Activated naive CD4-positive, alpha-beta T cell treated with anti-CD3 and anti-CD28 coated beads for 36 hours (primary cell): ENCODE data around the gene KCNQ1. TPM values are rescaled to one million over a fixed set of nuclear protein-coding genes. Genes with fewer than 3 reads are reported as not detected.

ENCODE experiments used
- CTCF ChIA-PET: fragments of 350-600 bp; sonication (Branson Sonifier 250); formaldehyde crosslinking; loops from one replicate; lab custom pipeline; 2021; ENCODE audit warnings: antibody characterized with exemption; lab: Charles Lee
- DNase-seq: peaks from one replicate; pipeline ENCODE4 v3.0.0-alpha.2; 2020
- H3K27ac Mint-ChIP-seq: one replicate; pipeline ENCODE4 v1.8.0; 2021; ENCODE audit warnings: mild to moderate bottlenecking, mixed read lengths
- H3K27me3 Mint-ChIP-seq: one replicate; pipeline ENCODE4 v1.8.0; 2021; ENCODE audit warnings: low read depth, mixed read lengths
- H3K36me3 Mint-ChIP-seq: one replicate; pipeline ENCODE4 v1.8.0; 2021; ENCODE audit warnings: low read depth, mixed read lengths
- H3K4me1 Mint-ChIP-seq: one replicate; pipeline ENCODE4 v1.8.0; 2021; ENCODE audit warnings: low read depth, mixed read lengths
- H3K4me3 Mint-ChIP-seq: one replicate; pipeline ENCODE4 v1.8.0; 2021; ENCODE audit warnings: mild to moderate bottlenecking, moderate library complexity, mixed read lengths
- H3K9me3 Mint-ChIP-seq: one replicate; pipeline ENCODE4 v1.8.0; 2021; ENCODE audit warnings: mixed read lengths
- intact Hi-C: fragments of 100-400 bp; cut with micrococcal nuclease; formaldehyde crosslinking; loops from one replicate; pipeline ENCODE4 v1.15.1; 2023
- total RNA-seq, 2 experiments: library from RNA; stranded (reverse); gene quantifications; one replicate each; pipeline ENCODE4 v1.2.3, GENCODE V29; 2021

The KCNQ1 gene
- total RNA-seq, 2 experiments from 2014 or later, result 10.6 to 10.8 TPM

DNA sequence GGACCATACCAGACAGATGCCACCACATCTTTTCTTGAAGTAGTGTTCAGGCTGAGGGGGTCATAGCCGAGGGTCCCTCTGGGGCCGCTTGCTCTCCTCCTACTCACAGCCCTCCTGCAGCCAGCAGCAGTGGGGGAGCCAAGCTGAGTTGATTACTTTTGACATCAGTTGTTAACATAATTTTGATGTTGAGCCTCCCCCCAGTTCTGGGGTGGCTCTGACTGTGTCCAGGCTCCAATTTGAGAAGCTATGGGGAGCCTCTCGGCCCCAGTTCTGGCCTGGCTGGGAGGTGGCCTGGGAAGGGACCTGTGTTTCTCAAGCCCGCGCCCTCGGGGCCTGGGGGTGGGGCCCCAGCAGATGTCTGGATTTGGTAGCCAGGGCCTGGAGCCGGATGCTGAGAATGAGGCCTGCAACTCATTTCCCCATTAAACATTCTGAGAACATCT, 207.0 kb downstream of the KCNQ1 start:
- CTCF ChIA-PET, result no interaction called here
- Mint-ChIP-seq H3K4me3 (no peak overlapping the region), H3K27ac (no peak overlapping the region), H3K9me3 (peaks cover 29% of the 10 kb centered on the region), H3K27me3 (no peaks in the 10 kb centered on the region), H3K4me1 (no peaks in the 10 kb centered on the region), H3K36me3 (peaks cover 28% of the 10 kb centered on the region)
- intact Hi-C loops, result no loop called here
- DNase-seq, result no peak

GRCh38 chr11:2652333-2653197, 207.8 kb downstream of the KCNQ1 start:
- CTCF ChIA-PET, result no interaction called here
- peaks cover 22% of the 10 kb centered on the region for H3K36me3 Mint-ChIP-seq
- intact Hi-C loops, result no loop called here
- H3K4me1 Mint-ChIP-seq, result no peaks in the 10 kb centered on the region
- DNase-seq, result no peak
- H3K27me3 Mint-ChIP-seq, result no peaks in the 10 kb centered on the region
- H3K4me3 Mint-ChIP-seq, result no peak overlapping the region
- H3K27ac Mint-ChIP-seq, result no peak overlapping the region
- H3K9me3 Mint-ChIP-seq, result peaks cover 21% of the 10 kb centered on the region

DNA sequence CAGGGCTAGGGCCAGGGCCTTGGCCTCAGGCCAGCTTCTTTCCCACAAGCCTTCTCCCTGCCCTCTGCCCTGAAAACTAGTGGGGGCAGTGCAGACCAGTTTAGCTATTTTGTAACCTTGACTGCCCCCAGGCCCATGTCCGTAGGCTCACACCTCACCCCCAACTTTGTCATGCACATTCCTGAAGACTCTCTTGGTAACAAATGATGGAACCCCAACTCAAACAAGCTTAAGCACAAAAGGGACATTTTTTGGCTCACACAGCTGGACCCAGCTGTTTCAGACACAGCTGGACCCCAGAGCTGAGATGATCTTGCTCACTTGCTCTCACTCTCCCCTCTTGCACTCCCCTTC, 208.4 kb downstream of the KCNQ1 start:
- Mint-ChIP-seq H3K4me1 (no peaks in the 10 kb centered on the region), H3K4me3 (no peak overlapping the region), H3K9me3 (peaks cover 20% of the 10 kb centered on the region), H3K27me3 (no peaks in the 10 kb centered on the region), H3K27ac (no peak overlapping the region), H3K36me3 (peaks cover 20% of the 10 kb centered on the region)
- no peak for DNase-seq
- intact Hi-C loops, result no loop called here
- CTCF ChIA-PET, result no interaction called here

GRCh38 chr11:2653930-2654739, 209.3 kb downstream of the KCNQ1 start:
- H3K4me3 Mint-ChIP-seq, result no peak overlapping the region
- intact Hi-C loops, result no loop called here
- H3K36me3 Mint-ChIP-seq, result peaks cover 25% of the 10 kb centered on the region
- DNase-seq, result no peak
- no peaks in the 10 kb centered on the region for H3K27me3 Mint-ChIP-seq
- peaks cover 17% of the 10 kb centered on the region for H3K9me3 Mint-ChIP-seq
- CTCF ChIA-PET, result interaction anchor here (1.0 kb wide), 1 partner anchor 122 kb away, joined by 3 read pairs; no protein-coding TSS in a partner anchor
- H3K27ac Mint-ChIP-seq, result no peak overlapping the region
- H3K4me1 Mint-ChIP-seq, result no peaks in the 10 kb centered on the region

GRCh38 chr11:2655016-2655719, 210.4 kb downstream of the KCNQ1 start:
- no peak for DNase-seq
- Mint-ChIP-seq H3K36me3 (peaks cover 21% of the 10 kb centered on the region), H3K9me3 (peaks cover 7% of the 10 kb centered on the region), H3K27me3 (no peaks in the 10 kb centered on the region), H3K4me3 (no peak overlapping the region), H3K27ac (no peak overlapping the region), H3K4me1 (no peaks in the 10 kb centered on the region)
- CTCF ChIA-PET, result interaction anchor here (1.0 kb wide), 1 partner anchor 123 kb away, joined by 3 read pairs; no protein-coding TSS in a partner anchor
- intact Hi-C loops, result no loop called here

DNA sequence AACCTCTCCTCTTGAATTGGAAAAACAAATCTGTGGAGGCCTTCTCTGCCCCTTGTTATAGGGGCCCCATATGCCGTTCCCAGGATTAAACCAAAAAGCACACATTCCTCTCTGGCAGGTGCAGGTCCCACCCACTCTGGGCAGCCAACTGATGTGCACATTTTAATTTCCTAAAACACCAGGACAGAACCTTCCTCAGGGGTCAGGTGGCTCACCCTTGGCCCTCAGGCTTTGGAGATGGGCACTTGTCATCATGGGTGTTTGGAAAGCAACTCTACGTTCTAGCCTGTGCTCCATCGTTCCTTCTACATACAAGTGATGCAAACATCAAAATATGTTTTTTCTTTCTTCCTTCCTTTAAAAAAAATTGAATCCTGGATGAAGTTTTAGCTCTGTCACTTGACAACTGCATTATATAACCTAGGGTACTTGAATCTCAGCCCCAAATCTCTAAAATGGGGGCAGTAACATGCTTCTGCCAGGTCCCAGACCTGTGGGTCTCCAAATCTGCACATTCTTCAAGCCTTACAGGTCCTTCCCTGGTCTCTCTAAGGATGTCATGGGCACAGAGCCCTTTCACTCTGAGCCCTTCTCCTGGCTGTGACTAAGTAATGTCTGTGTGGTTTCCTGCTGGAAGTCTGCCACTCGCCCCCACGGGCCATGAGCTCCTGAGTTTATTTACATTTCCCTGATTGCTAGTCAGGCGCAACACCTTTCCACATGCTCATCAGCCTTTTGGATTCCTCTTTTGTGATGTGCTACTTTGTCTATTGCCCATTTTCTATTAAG, 211.2 kb downstream of the KCNQ1 start:
- no peaks in the 10 kb centered on the region for H3K4me1 Mint-ChIP-seq
- no peaks in the 10 kb centered on the region for H3K27me3 Mint-ChIP-seq
- H3K4me3 Mint-ChIP-seq, result no peak overlapping the region
- H3K9me3 Mint-ChIP-seq, result no peaks in the 10 kb centered on the region
- peaks cover 20% of the 10 kb centered on the region for H3K36me3 Mint-ChIP-seq
- no peak for DNase-seq
- CTCF ChIA-PET, result interaction anchor here (0.6 kb wide), 1 partner anchor 14 kb away, joined by 3 read pairs; no protein-coding TSS in a partner anchor
- no peak overlapping the region for H3K27ac Mint-ChIP-seq
- intact Hi-C loops, result no loop called here

- no peaks in the 10 kb centered on the region for H3K9me3 Mint-ChIP-seq
- H3K27ac Mint-ChIP-seq, result no peak overlapping the region
- H3K4me1 Mint-ChIP-seq, result no peaks in the 10 kb centered on the region
- peaks cover 22% of the 10 kb centered on the region for H3K36me3 Mint-ChIP-seq
- no peaks in the 10 kb centered on the region for H3K27me3 Mint-ChIP-seq
- H3K4me3 Mint-ChIP-seq, result no peak overlapping the region
- DNase-seq, result no peak
- CTCF ChIA-PET, result interaction anchor here (0.6 kb wide), 1 partner anchor 13 kb away, joined by 3 read pairs; no protein-coding TSS in a partner anchor
- intact Hi-C loops, result no loop called here
Measured at GRCh38 chr11:2656859-2657258, 212.1 kb downstream of the KCNQ1 start.

GRCh38 chr11:2657697-2658284, 213.0 kb downstream of the KCNQ1 start:
- no peaks in the 10 kb centered on the region for H3K9me3 Mint-ChIP-seq
- intact Hi-C loops, result no loop called here
- H3K27ac Mint-ChIP-seq, result no peak overlapping the region
- H3K27me3 Mint-ChIP-seq, result no peaks in the 10 kb centered on the region
- no peak overlapping the region for H3K4me3 Mint-ChIP-seq
- peaks cover 22% of the 10 kb centered on the region for H3K36me3 Mint-ChIP-seq
- no peak for DNase-seq
- no peaks in the 10 kb centered on the region for H3K4me1 Mint-ChIP-seq
- CTCF ChIA-PET, result no interaction called here

DNA sequence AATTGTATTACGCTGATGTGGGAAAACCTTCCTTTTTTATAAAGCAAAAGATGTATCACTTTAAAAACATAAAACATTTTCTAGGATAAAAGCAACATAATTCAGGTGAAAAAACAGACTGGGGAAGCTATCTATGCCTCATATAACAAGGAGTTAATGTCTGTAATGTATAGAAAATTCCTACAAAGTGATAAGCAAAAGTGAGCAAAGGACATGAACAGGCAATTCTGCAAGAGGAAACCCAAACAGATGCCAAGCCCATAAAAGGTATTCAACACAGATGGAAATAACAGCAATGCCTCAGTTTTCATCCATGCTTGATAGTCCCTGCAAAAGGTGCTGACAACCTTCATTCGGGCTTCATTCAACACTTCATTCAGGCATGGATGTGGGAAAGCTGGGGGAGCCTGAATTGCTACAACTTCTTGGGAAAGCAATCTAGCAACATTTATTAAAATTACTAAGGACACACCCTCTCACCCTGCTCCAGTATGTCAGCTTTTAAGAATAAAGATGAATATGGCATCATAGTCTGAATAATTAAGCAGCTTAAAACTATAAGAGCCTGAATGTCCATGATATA, 215.6 kb downstream of the KCNQ1 start:
- no peak overlapping the region for H3K4me3 Mint-ChIP-seq
- intact Hi-C loops, result no loop called here
- no peak for DNase-seq
- no peaks in the 10 kb centered on the region for H3K27me3 Mint-ChIP-seq
- H3K27ac Mint-ChIP-seq, result no peak overlapping the region
- CTCF ChIA-PET, result no interaction called here
- H3K4me1 Mint-ChIP-seq, result no peaks in the 10 kb centered on the region
- peaks cover 22% of the 10 kb centered on the region for H3K36me3 Mint-ChIP-seq
- no peaks in the 10 kb centered on the region for H3K9me3 Mint-ChIP-seq

- intact Hi-C loops, result no loop called here
- H3K27me3 Mint-ChIP-seq, result no peaks in the 10 kb centered on the region
- no peak for DNase-seq
- H3K36me3 Mint-ChIP-seq, result peaks cover 22% of the 10 kb centered on the region
- H3K4me1 Mint-ChIP-seq, result no peaks in the 10 kb centered on the region
- no peak overlapping the region for H3K27ac Mint-ChIP-seq
- H3K4me3 Mint-ChIP-seq, result no peak overlapping the region
- H3K9me3 Mint-ChIP-seq, result no peaks in the 10 kb centered on the region
- CTCF ChIA-PET, result no interaction called here
Measured at GRCh38 chr11:2661173-2662023, 216.6 kb downstream of the KCNQ1 start.

GRCh38 chr11:2662024-2662312, 217.2 kb downstream of the KCNQ1 start:
- no peaks in the 10 kb centered on the region for H3K9me3 Mint-ChIP-seq
- CTCF ChIA-PET, result no interaction called here
- peaks cover 22% of the 10 kb centered on the region for H3K36me3 Mint-ChIP-seq
- no peaks in the 10 kb centered on the region for H3K4me1 Mint-ChIP-seq
- intact Hi-C loops, result no loop called here
- H3K27ac Mint-ChIP-seq, result no peak overlapping the region
- H3K4me3 Mint-ChIP-seq, result no peak overlapping the region
- H3K27me3 Mint-ChIP-seq, result no peaks in the 10 kb centered on the region
- DNase-seq, result no peak
